Mesothelial cell of epicardium (in vitro differentiated cells): ENCODE data around the gene CDK5RAP2. TPM values are rescaled to one million over a fixed set of nuclear protein-coding genes. Genes with fewer than 3 reads are reported as not detected.
A peak's percentile ranks its signal among the peaks of the same experiment; 100 is the strongest.

Source experiments
- DNase-seq, 2 experiments: peaks; one replicate each; pipeline ENCODE4 v3.0.0; 2021; ENCODE audit warnings: low spot score in 2 of 2; ENCODE audit not compliant: unreplicated experiment in 2 of 2
- H3K27ac Mint-ChIP-seq: 2 replicates; pipeline ENCODE4 v1.8.0; 2021; ENCODE audit warnings: mixed read lengths
- H3K27me3 Mint-ChIP-seq: 2 replicates; pipeline ENCODE4 v1.8.0; 2021; ENCODE audit warnings: low read depth, mixed read lengths
- H3K36me3 Mint-ChIP-seq: 2 replicates; pipeline ENCODE4 v1.8.0; 2021; ENCODE audit warnings: mixed read lengths
- H3K4me1 Mint-ChIP-seq: 2 replicates; pipeline ENCODE4 v1.8.0; 2021; ENCODE audit warnings: mixed read lengths
- H3K4me3 Mint-ChIP-seq: 2 replicates; pipeline ENCODE4 v1.8.0; 2021; ENCODE audit warnings: mild to moderate bottlenecking, moderate library complexity, mixed read lengths
- H3K9me3 Mint-ChIP-seq: 2 replicates; pipeline ENCODE4 v1.8.0; 2021; ENCODE audit warnings: mixed read lengths
- total RNA-seq: library from RNA; stranded (reverse); gene quantifications from 3 replicates; pipeline ENCODE4 v1.2.1, GENCODE V29; 2021
- TF ChIP-seq, protein P1 (sequence below): fragments of 200-600 bp; sonication (generic); IDR thresholded peaks from one replicate; pipeline ENCODE4 v1.5.0; 2021; ENCODE audit warnings: antibody characterized with exemption; ENCODE audit not compliant: unreplicated experiment

Gene CDK5RAP2
- total RNA-seq, 1 donor from 2014 or later, result 71.0 TPM

DNA sequence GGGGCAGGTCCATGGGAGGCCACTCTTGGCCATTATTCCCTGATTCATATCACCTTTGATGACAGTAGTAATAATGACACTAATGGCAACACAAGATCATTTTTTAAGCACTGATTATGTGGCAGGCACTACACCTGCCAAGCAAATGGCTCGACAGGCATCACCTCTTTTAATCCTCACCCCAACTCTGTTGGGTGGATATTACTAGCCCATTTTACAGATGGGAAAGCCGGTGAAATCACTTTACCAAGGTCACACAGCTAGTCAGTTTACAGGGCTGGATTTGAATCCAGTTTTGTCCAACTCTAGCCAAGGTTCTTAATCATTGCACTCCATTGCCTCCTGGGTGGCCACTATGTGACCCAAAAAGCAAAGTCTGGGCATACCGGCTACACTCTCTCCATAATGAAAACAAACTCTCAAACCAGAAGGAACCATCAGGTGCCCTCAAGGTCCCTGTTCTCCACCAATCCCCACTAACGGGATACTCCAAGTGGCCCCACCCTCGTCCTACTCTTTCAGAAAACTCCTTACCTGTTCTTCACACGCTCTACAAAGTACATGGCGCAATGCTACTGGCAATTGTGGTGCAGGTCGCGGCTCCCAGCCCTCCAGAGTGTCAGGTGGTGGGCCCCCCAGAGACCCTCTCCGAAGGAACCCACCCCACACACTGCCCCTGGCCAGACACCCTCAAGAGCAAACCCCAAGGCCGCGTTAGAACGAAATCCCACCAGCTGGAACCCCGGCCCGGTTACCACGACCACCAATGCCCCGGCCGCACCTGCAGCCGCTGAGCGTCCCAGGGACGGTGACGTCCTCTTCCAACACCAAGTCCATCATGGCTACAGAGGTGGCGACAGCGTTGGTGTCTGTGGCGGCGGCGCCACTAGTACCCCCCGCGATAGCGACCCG lies 572 bp downstream of the CDK5RAP2 start:
- H3K4me3 Mint-ChIP-seq, result peak overlapping the region; percentile 97
- no peaks in the 10 kb centered on the region for H3K9me3 Mint-ChIP-seq
- H3K27me3 Mint-ChIP-seq, result no peaks in the 10 kb centered on the region
- H3K4me1 Mint-ChIP-seq, result peaks cover 16% of the 10 kb centered on the region
- H3K36me3 Mint-ChIP-seq, result peaks cover 5% of the 10 kb centered on the region
- TF ChIP-seq, protein P1, sequence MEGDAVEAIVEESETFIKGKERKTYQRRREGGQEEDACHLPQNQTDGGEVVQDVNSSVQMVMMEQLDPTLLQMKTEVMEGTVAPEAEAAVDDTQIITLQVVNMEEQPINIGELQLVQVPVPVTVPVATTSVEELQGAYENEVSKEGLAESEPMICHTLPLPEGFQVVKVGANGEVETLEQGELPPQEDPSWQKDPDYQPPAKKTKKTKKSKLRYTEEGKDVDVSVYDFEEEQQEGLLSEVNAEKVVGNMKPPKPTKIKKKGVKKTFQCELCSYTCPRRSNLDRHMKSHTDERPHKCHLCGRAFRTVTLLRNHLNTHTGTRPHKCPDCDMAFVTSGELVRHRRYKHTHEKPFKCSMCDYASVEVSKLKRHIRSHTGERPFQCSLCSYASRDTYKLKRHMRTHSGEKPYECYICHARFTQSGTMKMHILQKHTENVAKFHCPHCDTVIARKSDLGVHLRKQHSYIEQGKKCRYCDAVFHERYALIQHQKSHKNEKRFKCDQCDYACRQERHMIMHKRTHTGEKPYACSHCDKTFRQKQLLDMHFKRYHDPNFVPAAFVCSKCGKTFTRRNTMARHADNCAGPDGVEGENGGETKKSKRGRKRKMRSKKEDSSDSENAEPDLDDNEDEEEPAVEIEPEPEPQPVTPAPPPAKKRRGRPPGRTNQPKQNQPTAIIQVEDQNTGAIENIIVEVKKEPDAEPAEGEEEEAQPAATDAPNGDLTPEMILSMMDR, result no peak
- peak overlapping the region; percentile 96 for H3K27ac Mint-ChIP-seq
- no peak for DNase-seq

DNA sequence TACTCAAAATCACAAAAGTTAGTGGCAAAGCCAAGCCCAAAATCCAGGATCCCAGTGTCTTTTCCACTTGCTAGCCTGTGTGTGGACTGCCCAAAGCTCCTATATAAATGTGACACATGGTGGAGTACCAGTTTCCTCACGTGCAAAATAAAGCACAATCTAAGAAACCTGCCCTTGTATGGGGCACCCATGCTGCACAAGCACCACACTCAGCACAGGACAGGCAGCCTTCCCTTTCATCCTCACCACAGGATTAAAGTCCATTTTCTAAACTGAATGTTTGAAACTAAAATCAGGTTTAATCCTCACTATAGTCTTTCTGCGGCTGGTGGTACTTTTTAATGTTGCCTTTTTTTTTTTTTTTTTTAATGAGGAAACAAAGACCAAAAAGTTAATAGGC lies 5.5 kb downstream of the CDK5RAP2 start:
- Mint-ChIP-seq H3K4me3 (no peak overlapping the region), H3K27me3 (no peaks in the 10 kb centered on the region), H3K4me1 (peaks cover 13% of the 10 kb centered on the region), H3K27ac (no peak overlapping the region), H3K9me3 (no peaks in the 10 kb centered on the region), H3K36me3 (peaks cover 15% of the 10 kb centered on the region)
- TF ChIP-seq, protein P1, result no peak
- no peak for DNase-seq

- peaks cover 19% of the 10 kb centered on the region for H3K36me3 Mint-ChIP-seq
- no peaks in the 10 kb centered on the region for H3K27me3 Mint-ChIP-seq
- no peak overlapping the region for H3K27ac Mint-ChIP-seq
- no peaks in the 10 kb centered on the region for H3K9me3 Mint-ChIP-seq
- no peak overlapping the region for H3K4me3 Mint-ChIP-seq
- TF ChIP-seq, protein P1, result no peak
- peaks cover under 1% of the 10 kb centered on the region for H3K4me1 Mint-ChIP-seq
- DNase-seq, result no peak
Observed at GRCh38 chr9:120572472-120572871, 7.5 kb downstream of the CDK5RAP2 start.

DNA sequence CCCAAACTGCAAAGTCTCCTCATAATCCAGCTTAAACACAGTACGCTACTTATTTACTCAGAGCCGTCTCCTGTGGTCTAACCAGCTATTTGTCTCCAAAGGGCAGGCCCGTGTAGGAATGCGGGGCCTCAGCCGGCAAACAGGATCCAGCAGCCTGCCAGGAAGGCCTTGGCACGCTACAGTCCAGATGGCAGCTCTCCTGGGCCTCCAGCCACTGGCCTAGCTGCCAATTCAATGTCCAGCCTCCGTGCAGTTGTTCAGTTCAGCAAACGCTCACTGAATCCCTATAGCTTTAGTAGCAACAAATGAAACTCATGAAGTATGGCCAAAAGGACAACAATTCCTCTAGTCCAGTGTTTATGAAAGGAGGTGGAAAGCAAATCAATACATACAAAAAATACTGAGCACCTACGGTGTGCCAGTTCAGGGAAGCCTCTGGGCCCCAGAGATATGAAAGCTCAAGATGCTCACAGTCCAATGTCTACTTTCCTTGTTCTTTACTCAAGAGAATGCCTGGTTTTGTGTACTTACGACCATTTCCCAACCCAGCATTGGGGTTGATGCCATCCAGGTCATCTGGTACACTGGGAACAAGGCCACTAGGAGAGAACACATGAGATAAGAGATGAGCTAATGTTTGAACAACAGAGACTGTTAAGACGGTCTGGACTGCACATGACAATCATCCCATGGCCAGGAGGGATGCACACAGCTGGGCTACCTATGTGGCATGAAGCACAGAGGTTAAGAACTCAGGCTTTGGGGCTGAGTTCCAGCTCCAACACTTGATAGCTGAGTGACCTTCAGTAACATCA lies 8.3 kb downstream of the CDK5RAP2 start:
- H3K4me3 Mint-ChIP-seq, result no peak overlapping the region
- peaks cover 21% of the 10 kb centered on the region for H3K36me3 Mint-ChIP-seq
- no peaks in the 10 kb centered on the region for H3K27me3 Mint-ChIP-seq
- no peaks in the 10 kb centered on the region for H3K4me1 Mint-ChIP-seq
- TF ChIP-seq, protein P1, result no peak
- no peak overlapping the region for H3K27ac Mint-ChIP-seq
- no peak for DNase-seq
- no peaks in the 10 kb centered on the region for H3K9me3 Mint-ChIP-seq

DNA sequence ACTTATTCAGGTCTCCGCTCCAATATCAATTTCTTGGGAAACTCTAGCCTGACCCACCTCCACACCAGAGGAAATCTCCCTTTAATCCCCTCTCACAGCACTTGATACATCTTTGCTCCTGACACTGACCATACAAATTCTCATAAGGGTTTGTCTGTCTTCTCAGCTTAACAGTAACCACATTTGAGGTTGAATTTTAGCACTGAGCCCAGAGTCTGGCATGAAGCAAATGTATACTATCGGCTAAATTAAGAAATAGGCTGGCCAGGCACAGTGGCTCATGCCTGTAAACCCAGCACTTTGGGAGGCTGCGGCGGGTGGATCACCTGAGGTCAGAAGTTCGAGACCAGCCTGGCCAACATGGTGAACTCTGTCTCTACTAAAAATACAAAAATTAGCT lies 9.7 kb downstream of the CDK5RAP2 start:
- Mint-ChIP-seq H3K4me1 (no peaks in the 10 kb centered on the region), H3K36me3 (peaks cover 31% of the 10 kb centered on the region), H3K4me3 (no peak overlapping the region), H3K9me3 (no peaks in the 10 kb centered on the region), H3K27me3 (no peaks in the 10 kb centered on the region), H3K27ac (no peak overlapping the region)
- DNase-seq, result no peak
- TF ChIP-seq, protein P1, result no peak
